Aorta (tissue), 5 donors: Measurements from ENCODE around the gene CEMIP. TPM values are rescaled to one million over a fixed set of nuclear protein-coding genes. Genes with fewer than 3 reads are reported as not detected.

Experiments
- ATAC-seq: fragments of 200-7000 bp; cut with Tn5 transposase; one replicate; pipeline ENCODE4 v1.9.1; 2022; ENCODE audit warnings: moderate library complexity; ENCODE audit not compliant: low FRiP score
- DNase-seq, 2 donors: peaks; one replicate each; pipeline ENCODE4 v3.0.0-alpha.2; 2020
- H3K27ac ChIP-seq, 2 donors: one replicate each; pipeline ENCODE4 v1.5.1; 2013; ENCODE audit warnings: low read length in 2 of 2, mild to moderate bottlenecking in 2 of 2, moderate library complexity in 2 of 2, control low read depth in 1 of 2, inconsistent platforms in 1 of 2, low read depth in 1 of 2
- H3K27me3 ChIP-seq, 2 donors: one replicate each; pipeline ENCODE4 v1.6.1; 2013; ENCODE audit warnings: control low read depth in 1 of 2, low read length in 1 of 2, mild to moderate bottlenecking in 1 of 2, moderate library complexity in 1 of 2; ENCODE audit not compliant: insufficient read depth in 2 of 2, control insufficient read depth in 1 of 2
- H3K36me3 ChIP-seq, 2 donors: one replicate each; pipeline ENCODE4 v1.6.1; 2013; ENCODE audit warnings: control low read depth in 1 of 2, low read length in 1 of 2, mild to moderate bottlenecking in 1 of 2; ENCODE audit not compliant: insufficient read depth in 2 of 2, control insufficient read depth in 1 of 2
- H3K4me1 ChIP-seq, 2 donors: one replicate each; pipeline ENCODE4 v1.6.1; 2013; ENCODE audit warnings: low read length in 2 of 2, control low read depth in 1 of 2, mild to moderate bottlenecking in 1 of 2, moderate library complexity in 1 of 2; ENCODE audit not compliant: insufficient read depth in 2 of 2, control insufficient read depth in 1 of 2
- H3K4me3 ChIP-seq, 2 donors: one replicate each; pipeline ENCODE4 v1.5.1; 2013; ENCODE audit warnings: low read length in 2 of 2, control low read depth in 1 of 2, mild to moderate bottlenecking in 1 of 2
- H3K9me3 ChIP-seq: one replicate; pipeline ENCODE4 v1.6.1; 2013; ENCODE audit warnings: mild to moderate bottlenecking, low read length; ENCODE audit not compliant: control insufficient read depth
- WGBS, 2 donors: extraction: QIAGEN DNeasy Blood & Tissue Kit; methylation state at CpG; one replicate each; pipeline ENCODE4 v1.1.7; 2013; 5-methylcytosine and 5-hydroxymethylcytosine counted together
- intact Hi-C, 2 donors: fragments of 100-400 bp; cut with DNase I; formaldehyde crosslinking; loops; one replicate each; pipeline versions ENCODE4 v1.14.2 to v1.15.0; 2022
- polyA plus RNA-seq, 2 donors: library from polyadenylated mRNA; stranded (reverse); fragments of 200-250 nt; gene quantifications; one replicate each; pipeline ENCODE4 v1.2.3, GENCODE V29; 2013
- total RNA-seq, 2 donors: library from RNA; stranded (reverse); fragmentation: NEBNext Ultra II Directional; extraction: Animal tissue kit (Norgen Biotek cat#: 25700); gene quantifications; one replicate each; pipeline ENCODE4 v1.2.1, GENCODE V29; 2021
- donor health status: healthy with polysubstance abuse.
- donor health status: Bipolar disorder and iron deficiency.
- donor health status: DM: no; HTN: no; CAD: no.
- donor health status: DM: no; HTN: no; CAD: no.
- donor health status: DM: yes; HTN: yes; CAD: no.

CEMIP gene
- total and polyA plus RNA-seq, 4 donors: under 0.01 to 12.1 (median 3.8) TPM

- Histone ChIP-seq H3K27me3 (no peaks in the 10 kb centered on the region), H3K4me1 (no peaks in the 10 kb centered on the region), H3K36me3 (peaks cover 0 to 2% of the 10 kb centered on the region in 2 donors), H3K9me3 (no peaks in the 10 kb centered on the region), H3K27ac (no peak overlapping the region), H3K4me3 (no peak overlapping the region)
- intact Hi-C loops: loop anchor here (2.0 to 10.0 kb wide), 7 partner anchors 192 to 514 kb away; partner anchors contain the start of genes ABHD17C (in 2 of the 2) and CEMIP (in 2 of the 2)
- ATAC-seq: no peak
- 79 to 86% methylated on average over 2 of the region's 2 CpGs for WGBS, 2 donors
- DNase-seq: no peak
Measured at GRCh38 chr15:80971143-80971542, 192.0 kb downstream of the CEMIP start.

GRCh38 chr15:80972276-80972675 is 193.1 kb downstream of the CEMIP start:
- WGBS, 2 donors: 86 to 89% methylated on average over 3 of the region's 3 CpGs
- Histone ChIP-seq H3K9me3 (no peaks in the 10 kb centered on the region), H3K27ac (no peak overlapping the region), H3K4me1 (no peaks in the 10 kb centered on the region), H3K36me3 (peaks cover 0 to 2% of the 10 kb centered on the region in 2 donors), H3K4me3 (no peak overlapping the region), H3K27me3 (no peaks in the 10 kb centered on the region)
- intact Hi-C loops: loop anchor here (5.0 to 10.0 kb wide), 5 partner anchors 195 to 515 kb away; partner anchors contain the start of genes ABHD17C (in 2 of the 2) and CEMIP (in 1 of the 2)
- DNase-seq: no peak
- no peak for ATAC-seq

- intact Hi-C loops: loop anchor here (5.0 to 10.0 kb wide), 5 partner anchors 198 to 518 kb away; partner anchors contain the start of genes ABHD17C (in 2 of the 2) and CEMIP (in 1 of the 2)
- Histone ChIP-seq H3K9me3 (no peaks in the 10 kb centered on the region), H3K4me3 (no peak overlapping the region), H3K4me1 (no peaks in the 10 kb centered on the region), H3K27me3 (no peaks in the 10 kb centered on the region), H3K36me3 (no peaks in the 10 kb centered on the region), H3K27ac (no peak overlapping the region)
- ATAC-seq (no peak), DNase-seq (no peak)
- 97% methylated on average over 4 of the region's 4 CpGs for WGBS, 2 donors
Measured at GRCh38 chr15:80974914-80975313, 195.7 kb downstream of the CEMIP start.

- intact Hi-C loops: loop anchor here (10.0 kb wide), 2 partner anchors 282 to 288 kb away; partner anchors contain the start of gene ABHD17C (in 2 of the 2)
- DNase-seq (no peak), ATAC-seq (no peak)
- no peaks in the 10 kb centered on the region for H3K27me3 ChIP-seq
- no peak overlapping the region for H3K4me3 ChIP-seq
- no peak overlapping the region for H3K27ac ChIP-seq
- 88 to 94% methylated on average over 4 of the region's 4 CpGs for WGBS, 2 donors
- no peaks in the 10 kb centered on the region for H3K4me1 ChIP-seq
- H3K36me3 ChIP-seq: no peaks in the 10 kb centered on the region
- no peaks in the 10 kb centered on the region for H3K9me3 ChIP-seq
Measured at GRCh38 chr15:80976851-80977250, 197.7 kb downstream of the CEMIP start.

- intact Hi-C loops: loop anchor here (10.0 kb wide), 2 partner anchors 283 to 287 kb away; partner anchors contain the start of gene ABHD17C (in 2 of the 2)
- ATAC-seq (peak; percentile 79), DNase-seq (peak; percentile 70 to 85)
- no peaks in the 10 kb centered on the region for H3K4me1 ChIP-seq
- no peak overlapping the region for H3K27ac ChIP-seq
- 41 to 46% methylated on average over 7 of the region's 7 CpGs for WGBS, 2 donors
- no peaks in the 10 kb centered on the region for H3K36me3 ChIP-seq
- H3K27me3 ChIP-seq: no peaks in the 10 kb centered on the region
- H3K9me3 ChIP-seq: no peaks in the 10 kb centered on the region
- H3K4me3 ChIP-seq: no peak overlapping the region
Measured at GRCh38 chr15:80977627-80978036, 198.5 kb downstream of the CEMIP start.

GRCh38 chr15:80978685-80979329 is 199.6 kb downstream of the CEMIP start:
- Histone ChIP-seq H3K4me3 (no peak overlapping the region), H3K36me3 (no peaks in the 10 kb centered on the region), H3K4me1 (no peaks in the 10 kb centered on the region), H3K27me3 (no peaks in the 10 kb centered on the region), H3K27ac (no peak overlapping the region), H3K9me3 (no peaks in the 10 kb centered on the region)
- DNase-seq (no peak), ATAC-seq (no peak)
- intact Hi-C loops: loop anchor here (10.0 kb wide), 2 partner anchors 284 to 286 kb away; partner anchors contain the start of gene ABHD17C (in 2 of the 2)
- WGBS, 2 donors: 91 to 95% methylated on average over 7 of the region's 7 CpGs

GRCh38 chr15:80979538-80980200 is 200.5 kb downstream of the CEMIP start:
- Histone ChIP-seq H3K9me3 (no peaks in the 10 kb centered on the region), H3K4me3 (no peak overlapping the region), H3K4me1 (no peaks in the 10 kb centered on the region), H3K36me3 (no peaks in the 10 kb centered on the region), H3K27ac (no peak overlapping the region), H3K27me3 (no peaks in the 10 kb centered on the region)
- ATAC-seq (no peak), DNase-seq (no peak)
- intact Hi-C loops: loop anchor here (10.0 kb wide), 2 partner anchors 285 kb away; partner anchors contain the start of gene ABHD17C (in 2 of the 2)
- WGBS, 2 donors: 83 to 87% methylated on average over 8 of the region's 8 CpGs

GRCh38 chr15:80982205-80982604 is 203.0 kb downstream of the CEMIP start:
- no peaks in the 10 kb centered on the region for H3K27me3 ChIP-seq
- ATAC-seq (no peak), DNase-seq (no peak)
- no peaks in the 10 kb centered on the region for H3K4me1 ChIP-seq
- peaks cover 0 to 2% of the 10 kb centered on the region in 2 donors for H3K36me3 ChIP-seq
- H3K27ac ChIP-seq: no peak overlapping the region
- H3K9me3 ChIP-seq: no peaks in the 10 kb centered on the region
- no peak overlapping the region for H3K4me3 ChIP-seq
- WGBS, 2 donors: 82 to 86% methylated on average over 2 of the region's 2 CpGs
- intact Hi-C loops: no loop called here
